Panc1 (cell line): Measurements from ENCODE around the gene SLC16A3. TPM values are rescaled to one million over a fixed set of nuclear protein-coding genes. Genes with fewer than 3 reads are reported as not detected.

Experiments
- ATAC-seq: fragments of 200-7000 bp; cut with Tn5 transposase; 2 replicates; pipeline ENCODE4 v1.9.1; 2020; ENCODE audit warnings: mild to moderate bottlenecking, moderate library complexity
- BruUV-seq: library from RNA; stranded (reverse); fragments of 400-500 nt; replicated peaks from 2 replicates; lab custom pipeline; 2021; lab: Mats Ljungman, UMichigan
- CTCF ChIA-PET: fragments of 300-600 bp; sonication (Branson Sonifier 250); formaldehyde crosslinking; loops from one replicate; lab custom pipeline; 2022; ENCODE audit warnings: antibody characterized with exemption; lab: Charles Lee
- POLR2A ChIA-PET: fragments of 300-600 bp; sonication (Branson Sonifier 250); formaldehyde crosslinking; loops from one replicate; lab custom pipeline; 2022; ENCODE audit warnings: antibody characterized with exemption; lab: Charles Lee
- DNase-seq: peaks from one replicate; pipeline ENCODE4 v3.0.0-alpha.2; 2010; ENCODE audit warnings: low read depth, low spot score
- H3K27ac ChIP-seq: 2 replicates; pipeline ENCODE4 v1.5.1; 2011; ENCODE audit warnings: mild to moderate bottlenecking, low read length, inconsistent platforms
- H3K27me3 ChIP-seq: fragments of 200-500 bp; sonication (Bioruptor generic); 2 replicates; pipeline ENCODE4 v1.6.0; 2014; ENCODE audit warnings: low read length, inconsistent platforms; ENCODE audit not compliant: control insufficient read depth, insufficient read depth
- H3K36me3 ChIP-seq: fragments of 200-500 bp; sonication (Bioruptor generic); 2 replicates; pipeline ENCODE4 v1.5.1; 2014; ENCODE audit warnings: inconsistent platforms, mild to moderate bottlenecking, low read length, moderate library complexity; ENCODE audit not compliant: control insufficient read depth, insufficient read depth
- H3K4me1 ChIP-seq: 2 replicates; pipeline ENCODE4 v1.5.1; 2011; ENCODE audit warnings: inconsistent platforms, mild to moderate bottlenecking, low read length, moderate library complexity; ENCODE audit not compliant: control insufficient read depth, insufficient read depth
- H3K4me3 ChIP-seq, 2 experiments: 2 replicates each; pipeline ENCODE4 v1.5.1; 2011 to 2012; ENCODE audit warnings: low read depth in 2 of 2, low read length in 2 of 2, mild to moderate bottlenecking in 2 of 2, inconsistent platforms in 1 of 2, moderate library complexity in 1 of 2
- H3K9me3 ChIP-seq: fragments of 200-500 bp; sonication (Bioruptor generic); 2 replicates; pipeline ENCODE4 v1.5.1; 2014; ENCODE audit warnings: low read depth, mild to moderate bottlenecking, inconsistent platforms, low read length, moderate library complexity; ENCODE audit not compliant: control insufficient read depth, insufficient read depth
- CTCF ChIP-seq: fragments of 450-650 bp; IDR thresholded peaks from 2 replicates; pipeline ENCODE4 v1.5.1; 2017; ENCODE audit warnings: mild to moderate bottlenecking
- POLR2AphosphoS5 ChIP-seq: IDR thresholded peaks from 2 replicates; pipeline ENCODE4 v1.6.1; 2012; ENCODE audit warnings: mild to moderate bottlenecking, low read depth, low read length, moderate library complexity
- REST ChIP-seq, 2 experiments: IDR thresholded peaks; 2 replicates each; pipeline ENCODE4 v1.6.1; 2011 to 2012; ENCODE audit warnings: low read depth in 2 of 2, control low read depth in 1 of 2, low read length in 1 of 2, mild to moderate bottlenecking in 1 of 2, moderate library complexity in 1 of 2; ENCODE audit not compliant: insufficient read depth in 1 of 2
- SIN3A ChIP-seq: IDR thresholded peaks from 2 replicates; pipeline ENCODE4 v1.6.1; 2012; ENCODE audit warnings: low read depth, mild to moderate bottlenecking, low read length, moderate library complexity, borderline replicate concordance; ENCODE audit not compliant: insufficient read depth
- TCF7L2 ChIP-seq: IDR thresholded peaks from 2 replicates; pipeline ENCODE4 v1.6.1; 2011; ENCODE audit warnings: mild to moderate bottlenecking, low read depth, low read length, inconsistent platforms
- in situ Hi-C: cut with HindIII; loops from 2 replicates; pipeline ENCODE4 v1.10.0; 2016; ENCODE audit warnings: low sequenced_read_pairs, low pct_unique_long_range_greater_than_20kb
- intact Hi-C: fragments of 100-400 bp; cut with micrococcal nuclease; formaldehyde crosslinking; loops from one replicate; pipeline ENCODE4 v1.10.0; 2022; ENCODE audit not compliant: unreplicated experiment
- total RNA-seq: library from RNA; stranded (reverse); gene quantifications from one replicate; pipeline ENCODE4 v1.2.1, GENCODE V29; 2021; ENCODE audit not compliant: unreplicated experiment

Gene SLC16A3
- total RNA-seq, 1 experiment from 2014 or later, result 581 TPM

DNA sequence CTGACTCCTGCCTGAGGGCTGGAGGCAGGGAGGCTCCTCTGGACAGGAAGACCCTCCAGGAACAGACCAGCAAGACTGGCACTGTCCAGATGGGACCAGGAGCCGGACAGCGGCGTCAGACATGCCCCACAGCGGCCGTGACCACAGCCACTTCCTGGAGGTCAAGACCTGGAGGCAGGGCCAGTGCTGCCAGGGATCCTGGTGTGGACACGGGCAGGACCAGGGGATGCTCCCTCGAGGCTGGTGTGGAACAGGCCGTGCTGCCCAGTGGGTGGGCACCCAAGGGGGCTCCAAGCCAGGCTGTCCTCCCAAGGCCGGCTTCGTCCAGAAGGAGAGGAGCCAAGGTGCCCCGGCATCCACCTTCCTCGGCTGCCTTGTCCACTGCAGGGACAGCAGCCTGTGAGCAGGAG, 11.7 kb upstream of the SLC16A3 start:
- Histone ChIP-seq H3K27ac (peak overlapping the region; percentile 86), H3K27me3 (no peaks in the 10 kb centered on the region), H3K9me3 (no peaks in the 10 kb centered on the region), H3K36me3 (no peaks in the 10 kb centered on the region; the same call in 1 of the 2 replicates), H3K4me1 (peaks cover 40% of the 10 kb centered on the region), H3K4me3 (no peak overlapping the region)
- CTCF ChIA-PET, result no interaction called here
- POLR2A ChIA-PET, result no interaction called here
- no peak for DNase-seq
- no peak for ATAC-seq
- TF ChIP-seq TCF7L2 (no peak), CTCF (no peak), POLR2AphosphoS5 (no peak), REST (IDR thresholded peaks at IDR 0.05; ENCODE audit: insufficient read depth in 1 of 2, low read depth in 2 of 2, low read length in 1 of 2) (no peak), SIN3A (no peak)
- in situ Hi-C loops, result no loop called here
- intact Hi-C loops, result no loop called here
- BruUV-seq, result no TSS peak

DNA sequence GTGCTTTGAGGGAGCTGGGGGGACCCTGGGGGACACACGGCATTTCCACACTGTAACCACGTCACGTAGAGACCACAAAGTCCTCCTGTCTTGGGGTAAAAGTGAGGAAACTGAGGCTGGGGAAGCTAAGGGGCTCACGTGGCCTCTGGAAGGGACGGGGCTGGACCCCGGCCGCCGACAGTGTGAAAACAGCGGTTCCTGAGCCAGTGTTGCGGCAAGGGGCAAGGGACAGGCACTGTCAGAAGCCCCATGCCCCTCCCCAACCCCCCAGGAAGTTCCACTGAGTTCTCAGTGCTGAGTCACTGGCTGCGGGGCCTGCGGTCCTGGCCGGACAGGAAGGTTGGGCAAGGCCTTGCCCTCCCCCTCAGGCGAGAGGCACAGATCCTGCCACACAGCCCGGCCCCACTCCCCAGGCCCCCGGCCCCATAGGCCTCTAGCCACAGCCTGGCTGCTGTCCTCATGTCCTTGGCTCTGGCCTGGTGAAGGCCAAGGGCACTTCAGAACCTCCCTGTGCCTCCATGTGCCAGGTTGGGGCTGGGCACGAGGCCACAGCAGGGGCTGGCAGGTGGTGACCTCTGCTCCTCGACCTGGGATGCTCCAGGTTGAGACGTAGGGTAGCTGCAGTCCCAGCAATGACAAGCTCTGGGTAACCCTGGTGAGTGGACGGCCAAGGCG, 11.2 kb upstream of the SLC16A3 start:
- no peak for DNase-seq
- Histone ChIP-seq H3K4me3 (no peak overlapping the region), H3K9me3 (no peaks in the 10 kb centered on the region), H3K36me3 (no peaks in the 10 kb centered on the region; the same call in 1 of the 2 replicates), H3K27me3 (no peaks in the 10 kb centered on the region), H3K27ac (peak overlapping the region; percentile 86), H3K4me1 (peaks cover 40% of the 10 kb centered on the region)
- BruUV-seq, result no TSS peak
- TF ChIP-seq REST (IDR thresholded peaks at IDR 0.05; ENCODE audit: insufficient read depth in 1 of 2, low read depth in 2 of 2, low read length in 1 of 2) (no peak), TCF7L2 (no peak), POLR2AphosphoS5 (no peak), SIN3A (no peak), CTCF (no peak)
- POLR2A ChIA-PET, result interaction anchor here (0.6 kb wide), 1 partner anchor 9 kb away, joined by 3 read pairs; no protein-coding TSS in a partner anchor
- in situ Hi-C loops (no loop called here), intact Hi-C loops (no loop called here)
- peak; percentile 24 for ATAC-seq
- CTCF ChIA-PET, result interaction anchor here (0.7 kb wide), 1 partner anchor 56 kb away, joined by 6 read pairs; no protein-coding TSS in a partner anchor
